ENCODE data around the gene NOL9. TPM values are rescaled to one million over a fixed set of nuclear protein-coding genes. Genes with fewer than 3 reads are reported as not detected.

Gene NOL9
- polyA plus RNA-seq, 1 donor, result 28.3 TPM

Other genes with a start within 250 kb of the NOL9 start
- gene ACOT7, start 160.7 kb downstream of the NOL9 start, polyA plus RNA-seq (ENCODE audit: insufficient read length), result 28.1 TPM
- gene HES2, start 134.6 kb downstream of the NOL9 start, polyA plus RNA-seq (ENCODE audit: insufficient read length), result 0.78 TPM
- gene ESPN, start 129.7 kb downstream of the NOL9 start, polyA plus RNA-seq (ENCODE audit: insufficient read length), result 12.2 TPM
- gene TNFRSF25, start 88.3 kb downstream of the NOL9 start, polyA plus RNA-seq (ENCODE audit: insufficient read length), result 17.4 TPM
- 15.9 TPM for gene PLEKHG5, start 62.8 kb downstream of the NOL9 start, polyA plus RNA-seq (ENCODE audit: insufficient read length)
- not detected for gene TAS1R1, start 794 bp upstream of the NOL9 start, polyA plus RNA-seq (ENCODE audit: insufficient read length)
- 33.7 TPM for gene ZBTB48, start 25.5 kb upstream of the NOL9 start, polyA plus RNA-seq (ENCODE audit: insufficient read length)
- 13.1 TPM for gene KLHL21, start 48.4 kb upstream of the NOL9 start, polyA plus RNA-seq (ENCODE audit: insufficient read length)
- gene PHF13, start 59.2 kb upstream of the NOL9 start, polyA plus RNA-seq (ENCODE audit: insufficient read length), result 25.0 TPM
- gene THAP3, start 70.4 kb upstream of the NOL9 start, polyA plus RNA-seq (ENCODE audit: insufficient read length), result 18.3 TPM
- gene DNAJC11, start 147.3 kb upstream of the NOL9 start, polyA plus RNA-seq (ENCODE audit: insufficient read length), result 83.3 TPM
- gene CAMTA1, start 230.9 kb upstream of the NOL9 start, polyA plus RNA-seq (ENCODE audit: insufficient read length), result 88.8 TPM